Panc1 (cell line): ENCODE data around the gene CELSR2. TPM values are rescaled to one million over a fixed set of nuclear protein-coding genes. Genes with fewer than 3 reads are reported as not detected.

Source experiments
- ATAC-seq: fragments of 200-7000 bp; cut with Tn5 transposase; 2 replicates; pipeline ENCODE4 v1.9.1; 2020; ENCODE audit warnings: mild to moderate bottlenecking, moderate library complexity
- BruUV-seq: library from RNA; stranded (reverse); fragments of 400-500 nt; replicated peaks from 2 replicates; lab custom pipeline; 2021; lab: Mats Ljungman, UMichigan
- CTCF ChIA-PET: fragments of 300-600 bp; sonication (Branson Sonifier 250); formaldehyde crosslinking; loops from one replicate; lab custom pipeline; 2022; ENCODE audit warnings: antibody characterized with exemption; lab: Charles Lee
- POLR2A ChIA-PET: fragments of 300-600 bp; sonication (Branson Sonifier 250); formaldehyde crosslinking; loops from one replicate; lab custom pipeline; 2022; ENCODE audit warnings: antibody characterized with exemption; lab: Charles Lee
- DNase-seq: peaks from one replicate; pipeline ENCODE4 v3.0.0-alpha.2; 2010; ENCODE audit warnings: low read depth, low spot score
- H3K27ac ChIP-seq: 2 replicates; pipeline ENCODE4 v1.5.1; 2011; ENCODE audit warnings: mild to moderate bottlenecking, low read length, inconsistent platforms
- H3K27me3 ChIP-seq: fragments of 200-500 bp; sonication (Bioruptor generic); 2 replicates; pipeline ENCODE4 v1.6.0; 2014; ENCODE audit warnings: low read length, inconsistent platforms; ENCODE audit not compliant: control insufficient read depth, insufficient read depth
- H3K36me3 ChIP-seq: fragments of 200-500 bp; sonication (Bioruptor generic); 2 replicates; pipeline ENCODE4 v1.5.1; 2014; ENCODE audit warnings: inconsistent platforms, mild to moderate bottlenecking, low read length, moderate library complexity; ENCODE audit not compliant: control insufficient read depth, insufficient read depth
- H3K4me1 ChIP-seq: 2 replicates; pipeline ENCODE4 v1.5.1; 2011; ENCODE audit warnings: inconsistent platforms, mild to moderate bottlenecking, low read length, moderate library complexity; ENCODE audit not compliant: control insufficient read depth, insufficient read depth
- H3K4me3 ChIP-seq, 2 experiments: 2 replicates each; pipeline ENCODE4 v1.5.1; 2011 to 2012; ENCODE audit warnings: low read depth in 2 of 2, low read length in 2 of 2, mild to moderate bottlenecking in 2 of 2, inconsistent platforms in 1 of 2, moderate library complexity in 1 of 2
- H3K9me3 ChIP-seq: fragments of 200-500 bp; sonication (Bioruptor generic); 2 replicates; pipeline ENCODE4 v1.5.1; 2014; ENCODE audit warnings: low read depth, mild to moderate bottlenecking, inconsistent platforms, low read length, moderate library complexity; ENCODE audit not compliant: control insufficient read depth, insufficient read depth
- CTCF ChIP-seq: fragments of 450-650 bp; IDR thresholded peaks from 2 replicates; pipeline ENCODE4 v1.5.1; 2017; ENCODE audit warnings: mild to moderate bottlenecking
- POLR2AphosphoS5 ChIP-seq: IDR thresholded peaks from 2 replicates; pipeline ENCODE4 v1.6.1; 2012; ENCODE audit warnings: mild to moderate bottlenecking, low read depth, low read length, moderate library complexity
- REST ChIP-seq, 2 experiments: IDR thresholded peaks; 2 replicates each; pipeline ENCODE4 v1.6.1; 2011 to 2012; ENCODE audit warnings: low read depth in 2 of 2, control low read depth in 1 of 2, low read length in 1 of 2, mild to moderate bottlenecking in 1 of 2, moderate library complexity in 1 of 2; ENCODE audit not compliant: insufficient read depth in 1 of 2
- SIN3A ChIP-seq: IDR thresholded peaks from 2 replicates; pipeline ENCODE4 v1.6.1; 2012; ENCODE audit warnings: low read depth, mild to moderate bottlenecking, low read length, moderate library complexity, borderline replicate concordance; ENCODE audit not compliant: insufficient read depth
- TCF7L2 ChIP-seq: IDR thresholded peaks from 2 replicates; pipeline ENCODE4 v1.6.1; 2011; ENCODE audit warnings: mild to moderate bottlenecking, low read depth, low read length, inconsistent platforms
- in situ Hi-C: cut with HindIII; loops from 2 replicates; pipeline ENCODE4 v1.10.0; 2016; ENCODE audit warnings: low sequenced_read_pairs, low pct_unique_long_range_greater_than_20kb
- intact Hi-C: fragments of 100-400 bp; cut with micrococcal nuclease; formaldehyde crosslinking; loops from one replicate; pipeline ENCODE4 v1.10.0; 2022; ENCODE audit not compliant: unreplicated experiment
- total RNA-seq: library from RNA; stranded (reverse); gene quantifications from one replicate; pipeline ENCODE4 v1.2.1, GENCODE V29; 2021; ENCODE audit not compliant: unreplicated experiment

Gene CELSR2
- total RNA-seq, 1 experiment from 2014 or later: 4.1 TPM

GRCh38 chr1:109259674-109260557, 10.6 kb downstream of the CELSR2 start:
- no peak for TF ChIP-seq TCF7L2
- no peak for TF ChIP-seq POLR2AphosphoS5
- no peak for TF ChIP-seq CTCF
- no peak for TF ChIP-seq REST (IDR thresholded peaks at IDR 0.05; ENCODE audit: insufficient read depth in 1 of 2, low read depth in 2 of 2, low read length in 1 of 2)
- no peak for TF ChIP-seq SIN3A
- no peaks in the 10 kb centered on the region for H3K27me3 ChIP-seq
- no peak overlapping the region for H3K27ac ChIP-seq
- no peaks in the 10 kb centered on the region for H3K9me3 ChIP-seq
- no TSS peak for BruUV-seq
- DNase-seq (no peak), ATAC-seq (no peak)
- ChIA-PET CTCF (no interaction called here), POLR2A (no interaction called here)
- H3K36me3 ChIP-seq: no peaks in the 10 kb centered on the region
- intact Hi-C loops: loop anchor here (5.0 kb wide), 1 partner anchor 137 kb away; the partner anchor contains the start of gene SORT1
- in situ Hi-C loops: no loop called here
- no peak overlapping the region for H3K4me3 ChIP-seq
- H3K4me1 ChIP-seq: no peaks in the 10 kb centered on the region

DNA sequence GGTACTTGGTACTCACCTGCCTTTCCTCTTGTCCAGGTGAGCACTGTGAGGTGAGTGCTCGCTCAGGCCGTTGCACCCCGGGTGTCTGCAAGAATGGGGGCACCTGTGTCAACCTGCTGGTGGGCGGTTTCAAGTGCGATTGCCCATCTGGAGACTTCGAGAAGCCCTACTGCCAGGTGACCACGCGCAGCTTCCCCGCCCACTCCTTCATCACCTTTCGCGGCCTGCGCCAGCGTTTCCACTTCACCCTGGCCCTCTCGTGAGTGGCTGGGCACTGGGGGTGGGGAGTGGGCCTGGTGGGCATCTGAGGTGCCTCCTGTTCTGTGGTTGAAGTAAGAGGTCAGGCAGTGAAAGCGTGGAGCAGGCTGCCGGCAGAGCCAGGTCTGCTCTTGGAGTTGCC, 11.7 kb downstream of the CELSR2 start:
- ATAC-seq: no peak
- Histone ChIP-seq H3K27ac (no peak overlapping the region), H3K27me3 (no peaks in the 10 kb centered on the region), H3K36me3 (no peaks in the 10 kb centered on the region), H3K4me3 (no peak overlapping the region), H3K4me1 (no peaks in the 10 kb centered on the region), H3K9me3 (no peaks in the 10 kb centered on the region)
- in situ Hi-C loops (no loop called here), intact Hi-C loops (loop anchor here (5.0 kb wide), 1 partner anchor 136 kb away; the partner anchor contains the start of gene SORT1)
- no peak for DNase-seq
- POLR2A ChIA-PET: no interaction called here
- no TSS peak for BruUV-seq
- CTCF ChIA-PET: no interaction called here
- TF ChIP-seq CTCF: no peak
- no peak for TF ChIP-seq REST (IDR thresholded peaks at IDR 0.05; ENCODE audit: insufficient read depth in 1 of 2, low read depth in 2 of 2, low read length in 1 of 2)
- TF ChIP-seq POLR2AphosphoS5: no peak
- TF ChIP-seq TCF7L2: no peak
- no peak for TF ChIP-seq SIN3A
